HFF-Myc (cell line): ENCODE results near the gene FSTL4.

Experiments
- DNase-seq: peaks from one replicate; pipeline ENCODE4 v3.0.0-alpha.2; 2011; ENCODE audit warnings: low read depth; ENCODE audit errors: extremely low read depth
- H3K4me3 ChIP-seq: replicated peaks from 2 replicates; pipeline ENCODE4 v1.5.1; 2011; ENCODE audit warnings: low read depth, mild to moderate bottlenecking, control low read depth, low read length
- CTCF ChIP-seq: IDR thresholded peaks from 2 replicates; pipeline ENCODE4 v1.5.1; 2012; ENCODE audit warnings: mild to moderate bottlenecking, low read depth, low read length, control low read depth; ENCODE audit errors: missing control alignments

Gene FSTL4

GRCh38 chr5:133470841-133471240 is 141.5 kb downstream of the FSTL4 start:
- TF ChIP-seq CTCF: no peak
- DNase-seq: no peak
- no peak overlapping the region for H3K4me3 ChIP-seq

GRCh38 chr5:133469846-133470245 is 142.5 kb downstream of the FSTL4 start:
- TF ChIP-seq CTCF: no peak
- H3K4me3 ChIP-seq: no peak overlapping the region
- no peak for DNase-seq

- no peak for DNase-seq
- no peak overlapping the region for H3K4me3 ChIP-seq
- no peak for TF ChIP-seq CTCF
Measured at GRCh38 chr5:133469252-133469651, 143.1 kb downstream of the FSTL4 start.

- TF ChIP-seq CTCF: no peak
- DNase-seq: no peak
- H3K4me3 ChIP-seq: no peak overlapping the region
Measured at GRCh38 chr5:133468596-133468995, 143.7 kb downstream of the FSTL4 start.

- no peak overlapping the region for H3K4me3 ChIP-seq
- no peak for DNase-seq
- no peak for TF ChIP-seq CTCF
Measured at GRCh38 chr5:133467826-133468463, 144.4 kb downstream of the FSTL4 start.

- no peak for DNase-seq
Measured at GRCh38 chr5:133467335-133467779, 145.0 kb downstream of the FSTL4 start.

More at GRCh38 chr5:133467335-133467779, 145.0 kb downstream of the FSTL4 start:
- no peak for TF ChIP-seq CTCF
- H3K4me3 ChIP-seq: no peak overlapping the region
